GM20000 (cell line): ENCODE measurements around the gene USP5.
A peak's percentile ranks its signal among the peaks of the same experiment; 100 is the strongest.
"Not testable (repeated sequence)": the region's sequence is repeated elsewhere in the genome, so short reads cannot be mapped to it uniquely, and the experiment has no call there.

Source experiments
- DNase-seq: peaks from one replicate; pipeline ENCODE4 v3.0.0; 2012; ENCODE audit warnings: low spot score
- TF ChIP-seq, protein P1 (sequence below): IDR thresholded peaks from 2 replicates; pipeline ENCODE4 v1.5.1; 2012; ENCODE audit warnings: mild to moderate bottlenecking, control low read depth; ENCODE audit errors: extremely low read depth, missing control alignments

USP5 gene

GRCh38 chr12:6902448-6902847 lies 50.5 kb downstream of the USP5 start:
- TF ChIP-seq, protein P1, sequence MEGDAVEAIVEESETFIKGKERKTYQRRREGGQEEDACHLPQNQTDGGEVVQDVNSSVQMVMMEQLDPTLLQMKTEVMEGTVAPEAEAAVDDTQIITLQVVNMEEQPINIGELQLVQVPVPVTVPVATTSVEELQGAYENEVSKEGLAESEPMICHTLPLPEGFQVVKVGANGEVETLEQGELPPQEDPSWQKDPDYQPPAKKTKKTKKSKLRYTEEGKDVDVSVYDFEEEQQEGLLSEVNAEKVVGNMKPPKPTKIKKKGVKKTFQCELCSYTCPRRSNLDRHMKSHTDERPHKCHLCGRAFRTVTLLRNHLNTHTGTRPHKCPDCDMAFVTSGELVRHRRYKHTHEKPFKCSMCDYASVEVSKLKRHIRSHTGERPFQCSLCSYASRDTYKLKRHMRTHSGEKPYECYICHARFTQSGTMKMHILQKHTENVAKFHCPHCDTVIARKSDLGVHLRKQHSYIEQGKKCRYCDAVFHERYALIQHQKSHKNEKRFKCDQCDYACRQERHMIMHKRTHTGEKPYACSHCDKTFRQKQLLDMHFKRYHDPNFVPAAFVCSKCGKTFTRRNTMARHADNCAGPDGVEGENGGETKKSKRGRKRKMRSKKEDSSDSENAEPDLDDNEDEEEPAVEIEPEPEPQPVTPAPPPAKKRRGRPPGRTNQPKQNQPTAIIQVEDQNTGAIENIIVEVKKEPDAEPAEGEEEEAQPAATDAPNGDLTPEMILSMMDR: no peak
- DNase-seq: no peak

- DNase-seq: no peak
- TF ChIP-seq, protein P1: no peak
Observed at GRCh38 chr12:6903722-6904121, 51.8 kb downstream of the USP5 start.

- TF ChIP-seq, protein P1: no peak
- DNase-seq: peak; percentile 93
Observed at GRCh38 chr12:6904280-6905276, 52.6 kb downstream of the USP5 start, which contains the start of gene LRRC23. Gene LRRC23 (plus strand): TSS chr12:6904822. CDS start chr12:6905634, 812 bp downstream.

DNA sequence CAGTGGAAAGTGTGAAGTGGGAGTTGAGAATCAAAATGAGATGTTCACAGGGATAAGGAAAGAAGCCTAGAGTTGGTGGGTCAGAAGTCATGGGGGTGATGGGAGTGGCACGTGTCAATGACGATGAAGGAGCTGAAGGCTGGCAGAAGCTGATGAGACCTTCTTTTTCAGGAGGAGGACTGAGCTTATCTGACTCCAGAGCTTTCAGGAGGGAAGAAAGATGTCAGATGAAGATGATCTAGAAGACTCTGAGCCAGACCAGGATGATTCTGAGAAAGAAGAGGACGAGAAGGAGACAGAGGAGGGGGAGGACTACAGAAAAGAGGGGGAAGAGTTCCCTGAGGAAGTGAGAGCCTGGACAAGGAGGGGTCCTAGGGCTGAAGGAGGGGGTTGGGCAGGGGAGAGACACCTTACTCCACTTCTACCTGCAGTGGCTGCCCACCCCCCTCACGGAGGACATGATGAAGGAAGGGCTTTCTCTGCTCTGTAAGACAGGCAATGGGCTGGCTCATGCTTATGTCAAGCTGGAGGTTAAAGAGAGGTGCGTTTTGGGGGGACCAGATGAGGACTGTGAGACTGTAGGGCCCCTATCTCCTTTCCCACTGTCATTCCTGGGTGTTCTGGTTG lies 53.6 kb downstream of the USP5 start:
- TF ChIP-seq, protein P1: no peak
- no peak for DNase-seq

GRCh38 chr12:6908141-6908540 lies 56.2 kb downstream of the USP5 start:
- DNase-seq: not testable (repeated sequence)

DNA sequence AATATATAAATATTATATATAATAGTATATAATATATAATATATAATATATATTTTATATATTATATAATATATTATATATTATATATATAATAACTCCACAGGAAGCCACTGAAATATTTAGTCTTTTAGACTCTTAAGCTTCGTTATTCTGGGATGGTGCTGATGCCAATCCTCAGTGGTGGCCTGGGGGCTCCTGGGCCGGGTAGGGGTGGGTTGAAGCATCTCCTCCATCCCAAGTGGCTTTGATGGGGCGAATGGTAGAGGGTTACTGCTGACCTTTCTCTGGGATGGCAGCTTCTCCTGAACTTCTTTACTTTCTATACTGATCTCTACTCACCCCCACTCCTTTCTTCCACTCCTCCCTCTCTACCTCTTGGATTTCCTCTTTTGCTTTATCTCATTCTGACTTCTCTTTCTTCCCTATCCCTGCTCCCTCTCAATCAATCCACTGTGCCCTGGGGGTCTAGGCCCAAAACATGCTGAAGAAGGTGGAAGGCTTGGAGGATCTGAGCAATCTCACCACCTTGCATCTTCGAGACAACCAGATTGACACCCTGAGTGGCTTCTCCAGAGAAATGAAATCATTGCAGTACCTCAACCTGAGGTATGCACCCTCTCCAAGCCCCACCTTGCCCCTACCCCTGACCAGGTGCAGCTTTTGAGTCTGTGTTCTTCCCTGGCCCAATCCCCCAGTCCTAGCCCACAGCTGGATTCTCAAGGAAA lies 57.6 kb downstream of the USP5 start:
- no peak for DNase-seq
- TF ChIP-seq, protein P1: no peak

DNA sequence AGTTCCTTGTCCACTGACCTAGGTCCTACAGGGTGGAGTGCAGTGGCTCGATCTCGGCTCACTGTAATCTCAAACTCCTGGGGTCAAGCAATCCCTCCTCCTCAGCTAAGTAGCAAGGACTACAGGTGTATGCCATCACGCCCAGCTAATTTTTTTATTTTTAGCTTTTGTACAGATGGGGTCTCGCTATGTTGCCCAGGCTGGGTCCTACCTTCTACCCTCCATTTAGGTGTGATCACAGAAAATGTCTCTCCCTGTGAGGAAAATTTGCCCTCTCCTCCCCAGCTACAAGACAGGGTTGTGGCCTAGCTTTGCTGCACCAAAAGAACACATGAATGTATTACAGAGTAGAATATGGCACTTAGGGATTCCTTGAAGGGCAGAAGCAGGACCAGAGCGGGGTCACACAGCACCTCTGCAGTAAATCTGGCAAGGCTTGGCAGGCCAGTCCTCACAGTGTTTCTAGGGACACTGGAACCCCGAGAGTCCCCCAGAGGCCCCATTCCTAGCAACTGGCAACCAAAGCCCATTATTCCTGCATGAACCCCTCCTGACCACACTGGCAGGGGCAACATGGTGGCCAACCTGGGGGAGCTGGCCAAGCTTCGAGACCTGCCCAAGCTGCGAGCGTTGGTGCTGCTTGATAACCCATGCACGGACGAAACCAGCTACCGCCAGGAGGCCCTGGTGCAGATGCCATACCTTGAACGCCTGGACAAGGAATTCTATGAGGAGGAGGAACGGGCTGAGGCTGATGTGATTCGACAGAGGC lies 60.4 kb downstream of the USP5 start:
- TF ChIP-seq, protein P1: no peak
- no peak for DNase-seq
